GM18868 (cell line): Measurements from ENCODE around the gene IGSF8.

Experiments
- ATAC-seq: cut with Tn5 transposase; IDR thresholded peaks from one replicate; pipeline ENCODE4 v1.9.1; 2021; ENCODE audit warnings: mild to moderate bottlenecking, moderate library complexity; ENCODE audit not compliant: unreplicated experiment

IGSF8 gene, protein sequence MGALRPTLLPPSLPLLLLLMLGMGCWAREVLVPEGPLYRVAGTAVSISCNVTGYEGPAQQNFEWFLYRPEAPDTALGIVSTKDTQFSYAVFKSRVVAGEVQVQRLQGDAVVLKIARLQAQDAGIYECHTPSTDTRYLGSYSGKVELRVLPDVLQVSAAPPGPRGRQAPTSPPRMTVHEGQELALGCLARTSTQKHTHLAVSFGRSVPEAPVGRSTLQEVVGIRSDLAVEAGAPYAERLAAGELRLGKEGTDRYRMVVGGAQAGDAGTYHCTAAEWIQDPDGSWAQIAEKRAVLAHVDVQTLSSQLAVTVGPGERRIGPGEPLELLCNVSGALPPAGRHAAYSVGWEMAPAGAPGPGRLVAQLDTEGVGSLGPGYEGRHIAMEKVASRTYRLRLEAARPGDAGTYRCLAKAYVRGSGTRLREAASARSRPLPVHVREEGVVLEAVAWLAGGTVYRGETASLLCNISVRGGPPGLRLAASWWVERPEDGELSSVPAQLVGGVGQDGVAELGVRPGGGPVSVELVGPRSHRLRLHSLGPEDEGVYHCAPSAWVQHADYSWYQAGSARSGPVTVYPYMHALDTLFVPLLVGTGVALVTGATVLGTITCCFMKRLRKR

DNA sequence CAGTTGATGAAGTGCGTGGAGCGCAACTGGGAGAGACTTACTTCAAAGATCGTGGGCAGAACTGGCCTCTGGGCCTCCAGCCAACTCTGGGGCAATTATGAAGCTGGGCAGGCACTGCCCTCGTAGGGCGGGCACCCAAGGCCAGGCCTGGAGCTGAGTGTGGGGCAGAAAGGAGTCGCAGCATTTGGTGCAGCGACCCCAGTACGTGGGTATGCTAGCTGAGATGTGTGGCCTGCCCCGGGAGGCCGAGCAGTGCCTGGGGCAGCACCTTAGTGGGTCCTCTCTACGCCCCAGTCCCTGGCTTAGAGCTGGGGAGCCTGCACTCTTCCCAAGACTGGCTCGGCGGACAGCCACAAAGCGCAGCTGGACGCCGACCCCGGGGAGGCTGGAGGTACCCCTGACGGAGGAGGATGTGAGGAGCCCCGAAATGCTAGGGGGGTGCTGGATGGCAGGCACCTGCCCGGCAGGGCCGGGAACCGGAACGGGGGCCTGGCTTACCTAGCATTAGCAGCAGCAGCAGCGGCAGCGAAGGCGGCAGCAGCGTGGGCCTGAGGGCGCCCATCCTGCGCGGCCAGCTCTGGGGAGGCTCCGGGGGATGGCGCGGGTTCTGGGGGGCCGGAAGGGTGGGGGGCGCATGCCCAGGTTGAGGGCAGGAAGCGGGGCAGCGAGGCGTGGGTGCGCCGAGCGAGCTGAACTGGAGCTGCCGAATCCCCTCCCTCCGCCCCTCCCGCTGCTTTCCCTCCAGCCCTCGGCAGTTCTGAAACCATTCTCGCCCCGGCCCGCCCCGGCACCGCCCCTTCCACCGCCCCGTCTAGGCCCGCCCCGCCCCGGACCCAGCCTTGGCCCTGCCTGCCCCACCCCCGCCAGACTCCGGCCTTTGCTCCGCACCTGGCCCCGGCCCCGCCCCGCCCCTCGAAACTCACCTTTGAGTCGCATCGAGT lies at the start of gene IGSF8:
TSS of gene IGSF8 (minus strand) at position 709 of the 941 bp plus-strand sequence. CDS start at position 562, 147 bp downstream.
- ATAC-seq = peak; percentile 57

DNA sequence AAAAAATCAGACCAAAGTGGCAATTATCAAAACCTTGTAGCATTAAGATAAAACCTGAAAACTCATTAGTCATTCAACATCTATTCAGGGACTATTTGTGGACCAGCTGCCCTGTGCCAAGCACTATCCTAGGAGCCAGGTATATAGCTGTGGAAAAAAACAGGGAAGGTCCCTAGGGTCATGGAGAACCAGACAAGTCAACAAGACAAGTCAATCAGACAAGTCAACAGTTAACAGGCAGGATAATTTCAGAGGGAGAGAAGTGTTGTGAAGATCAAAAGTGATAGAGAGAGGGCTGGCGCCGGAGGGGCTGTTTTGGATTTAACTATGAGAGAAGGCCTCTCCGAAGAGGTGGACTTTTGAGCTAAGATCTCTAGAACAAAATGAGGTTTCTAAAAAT lies 49.7 kb upstream of the IGSF8 start:
- no peak for ATAC-seq

DNA sequence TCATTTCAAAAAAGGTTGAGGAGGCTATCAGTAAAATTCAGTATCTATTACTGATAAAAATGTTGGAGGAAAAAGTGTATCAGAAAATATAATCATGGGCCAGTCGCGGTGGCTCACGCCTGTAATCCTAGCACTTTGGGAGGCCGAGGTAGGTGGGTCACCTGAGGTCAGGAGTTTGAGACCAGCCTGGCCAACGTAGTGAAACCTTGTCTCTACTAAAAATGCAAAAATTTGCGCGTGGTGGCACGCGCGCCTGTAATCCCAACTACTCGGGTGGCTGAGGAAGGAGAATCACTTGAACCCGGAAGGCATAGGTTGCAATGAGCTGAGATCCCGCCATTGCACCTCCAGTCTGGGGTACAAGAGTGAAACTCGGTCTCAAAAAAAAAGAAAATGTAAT lies 47.7 kb upstream of the IGSF8 start:
- ATAC-seq = no peak

DNA sequence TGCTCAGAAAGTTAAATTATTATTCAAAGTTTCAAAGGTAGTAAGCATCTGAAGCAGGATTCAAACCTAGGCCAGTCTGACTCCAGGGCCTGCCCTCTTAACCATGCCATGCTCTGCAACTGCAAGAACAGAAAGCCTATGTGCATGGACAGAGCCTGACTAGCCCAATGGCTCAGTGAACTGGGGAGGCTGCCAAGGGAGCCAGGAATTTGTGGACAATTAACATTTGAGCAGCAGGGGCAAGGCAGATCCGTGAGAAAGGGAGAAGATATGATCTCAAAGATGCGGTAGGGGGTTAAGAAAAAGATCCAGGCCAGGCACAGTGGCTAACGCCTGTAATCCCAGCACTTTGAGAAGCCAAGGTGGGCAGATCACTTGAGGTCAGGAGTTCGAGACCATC lies 46.5 kb upstream of the IGSF8 start:
- no peak for ATAC-seq

DNA sequence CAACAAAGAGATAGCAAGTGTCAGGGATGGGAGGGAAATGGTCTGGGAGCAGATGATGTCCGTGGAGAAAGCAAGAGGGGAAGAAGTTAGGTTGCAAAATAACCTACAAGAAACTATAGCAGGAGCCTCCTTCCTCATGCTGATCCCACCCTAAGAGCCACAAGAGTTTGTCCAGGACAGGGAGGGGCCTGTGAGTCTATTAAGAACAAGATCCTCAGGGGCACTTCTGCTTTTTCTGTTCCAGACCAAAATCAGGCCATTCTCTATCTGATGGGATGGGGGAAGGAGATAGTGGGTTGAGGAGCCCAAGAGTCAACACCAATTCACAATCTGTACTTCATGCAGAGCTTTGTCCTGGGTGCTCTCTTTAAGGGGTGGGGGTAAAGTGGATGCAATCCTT lies 45.3 kb upstream of the IGSF8 start:
- ATAC-seq = no peak

DNA sequence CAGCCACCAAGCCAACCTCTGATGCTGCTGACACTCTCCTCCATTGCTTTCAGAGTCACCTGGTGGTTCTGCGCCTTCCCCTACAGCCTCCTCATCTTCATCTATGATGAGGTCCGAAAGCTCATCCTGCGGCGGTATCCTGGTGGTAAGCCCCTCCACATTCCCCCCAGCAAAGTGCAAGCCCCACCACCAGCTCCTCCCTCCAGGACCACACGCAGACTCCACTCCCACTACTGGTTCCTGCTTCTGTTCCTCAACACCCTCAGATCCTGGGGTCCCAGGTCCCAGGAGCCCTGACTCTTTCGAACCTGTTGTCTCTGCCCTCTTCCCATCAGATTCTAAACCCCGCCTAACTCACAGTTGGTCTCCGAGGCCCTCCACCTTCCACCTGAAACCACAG lies 41.4 kb upstream of the IGSF8 start:
- no peak for ATAC-seq

DNA sequence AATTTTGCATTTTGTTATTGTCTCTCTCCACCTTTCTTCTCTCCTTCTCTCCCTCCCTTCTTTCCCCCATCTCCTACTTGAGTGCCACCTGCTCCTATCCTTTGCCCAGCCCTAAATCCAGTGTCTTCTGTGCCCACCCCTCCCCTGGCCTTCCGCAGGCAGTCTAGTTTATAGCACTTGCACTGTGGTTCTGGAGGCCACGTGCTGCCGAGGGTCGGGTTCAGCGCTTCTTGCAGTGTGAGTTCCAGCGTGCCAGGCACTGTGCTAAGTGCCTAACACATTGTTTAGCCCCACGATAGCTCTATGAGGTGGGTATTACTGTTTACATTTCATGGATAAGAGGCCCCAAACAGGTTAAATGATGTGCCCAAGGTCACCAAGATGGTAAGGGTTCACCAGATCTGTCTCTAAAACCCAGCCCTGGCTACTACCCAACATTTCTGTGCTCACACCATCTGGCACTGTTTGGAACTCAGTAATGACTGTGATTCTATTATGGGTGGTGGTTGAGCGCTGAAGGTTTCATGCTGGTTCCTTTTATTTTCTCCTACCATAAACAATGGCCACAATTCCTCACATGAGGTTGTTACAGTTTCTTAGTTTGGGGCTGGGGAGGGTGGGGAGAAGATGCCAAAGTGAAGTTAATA lies 38.9 kb upstream of the IGSF8 start:
- no peak for ATAC-seq

DNA sequence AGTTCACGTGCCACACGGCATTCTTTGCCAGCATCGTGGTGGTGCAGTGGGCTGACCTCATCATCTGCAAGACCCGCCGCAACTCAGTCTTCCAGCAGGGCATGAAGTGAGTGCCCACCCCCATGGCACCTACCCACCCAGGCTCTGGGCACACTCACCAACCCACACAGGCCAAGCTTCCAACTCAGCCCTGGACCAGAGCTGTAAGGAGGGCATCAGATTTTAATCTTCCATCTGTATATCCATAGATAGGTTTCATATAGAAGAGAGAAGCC lies 38.4 kb upstream of the IGSF8 start:
- ATAC-seq = no peak

DNA sequence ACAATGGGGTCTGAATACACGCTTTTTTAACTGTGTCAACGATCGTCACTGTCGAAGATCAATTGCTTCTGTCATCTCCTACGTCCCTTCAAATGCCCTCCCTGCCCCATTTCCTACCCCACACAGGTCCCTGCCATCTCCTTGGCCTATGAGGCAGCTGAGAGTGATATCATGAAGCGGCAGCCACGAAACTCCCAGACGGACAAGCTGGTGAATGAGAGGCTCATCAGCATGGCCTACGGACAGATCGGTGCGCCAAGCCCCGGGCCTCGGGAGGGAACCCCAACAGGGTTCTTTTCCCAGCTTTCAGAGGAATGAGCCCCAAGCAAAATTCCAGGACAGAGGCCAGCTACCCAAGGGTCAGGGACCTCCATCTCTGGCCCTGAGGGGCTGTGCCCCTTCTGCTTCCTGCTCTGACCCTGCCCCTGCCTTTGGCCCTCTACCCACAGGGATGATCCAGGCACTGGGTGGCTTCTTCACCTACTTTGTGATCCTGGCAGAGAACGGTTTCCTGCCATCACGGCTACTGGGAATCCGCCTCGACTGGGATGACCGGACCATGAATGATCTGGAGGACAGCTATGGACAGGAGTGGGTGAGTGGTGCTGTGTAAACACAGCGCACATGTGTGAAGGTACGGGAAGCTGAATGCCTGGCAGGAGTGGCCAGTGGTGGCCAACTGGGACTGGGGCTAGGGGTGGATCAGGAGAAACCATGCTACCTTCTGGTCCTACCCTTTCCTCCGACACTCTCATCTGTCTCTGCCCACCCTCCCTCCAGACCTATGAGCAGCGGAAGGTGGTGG lies 37.9 kb upstream of the IGSF8 start:
- no peak for ATAC-seq

DNA sequence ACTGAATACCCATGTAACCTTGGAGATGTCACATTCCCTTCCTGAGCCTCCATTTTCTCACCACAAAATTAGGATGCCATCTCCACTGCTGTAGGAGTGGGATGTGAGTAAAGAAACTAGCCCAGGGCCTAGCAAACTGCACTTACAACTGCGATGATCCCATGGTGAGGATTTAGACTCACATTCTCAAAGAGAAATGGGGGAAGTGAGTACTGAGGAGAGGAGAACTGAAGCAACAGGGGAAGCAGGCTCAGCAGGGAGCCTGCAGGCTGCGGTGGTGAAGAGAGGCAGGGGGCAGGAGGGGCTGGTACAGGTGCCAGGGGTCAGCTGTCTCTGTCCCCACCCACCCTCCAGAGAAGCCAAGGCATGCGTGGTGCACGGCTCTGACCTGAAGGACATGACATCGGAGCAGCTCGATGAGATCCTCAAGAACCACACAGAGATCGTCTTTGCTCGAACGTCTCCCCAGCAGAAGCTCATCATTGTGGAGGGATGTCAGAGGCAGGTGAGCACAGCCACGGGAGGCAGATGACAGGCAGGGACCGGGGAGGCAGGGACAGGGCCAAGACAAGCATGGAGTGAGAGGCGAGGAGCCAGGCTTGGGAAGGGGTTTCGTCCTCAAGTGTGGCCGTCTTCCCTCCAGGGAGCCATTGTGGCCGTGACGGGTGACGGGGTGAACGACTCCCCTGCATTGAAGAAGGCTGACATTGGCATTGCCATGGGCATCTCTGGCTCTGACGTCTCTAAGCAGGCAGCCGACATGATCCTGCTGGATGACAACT lies 36.6 kb upstream of the IGSF8 start:
- no peak for ATAC-seq

DNA sequence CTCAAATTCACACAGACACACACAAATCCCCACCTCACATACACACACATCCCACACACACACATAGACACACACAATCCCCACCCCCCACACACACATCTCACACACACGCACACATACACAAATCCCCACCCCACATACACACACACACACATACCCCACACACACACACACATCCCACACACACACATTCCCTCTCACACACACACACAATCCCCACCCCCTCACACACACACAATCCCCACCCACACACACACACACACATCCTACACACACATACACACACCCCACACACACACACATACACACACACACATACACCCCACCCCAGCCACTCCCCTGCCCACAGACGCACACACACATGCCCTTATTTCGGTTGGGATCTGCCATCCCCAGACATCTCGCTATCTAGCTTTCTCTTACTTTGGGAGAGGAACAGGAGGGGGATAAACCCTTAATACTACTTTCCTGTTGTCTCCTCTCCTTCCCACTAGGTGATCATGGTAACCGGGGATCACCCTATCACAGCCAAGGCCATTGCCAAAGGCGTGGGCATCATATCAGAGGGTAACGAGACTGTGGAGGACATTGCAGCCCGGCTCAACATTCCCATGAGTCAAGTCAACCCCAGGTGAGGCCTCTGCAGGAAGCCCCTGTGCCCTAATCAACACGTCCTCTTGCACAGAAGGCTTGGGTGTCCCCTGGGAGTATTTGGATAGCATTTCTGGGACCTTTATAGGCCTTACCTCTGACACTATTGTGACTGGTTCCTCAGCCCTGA lies 35.8 kb upstream of the IGSF8 start:
- no peak for ATAC-seq

DNA sequence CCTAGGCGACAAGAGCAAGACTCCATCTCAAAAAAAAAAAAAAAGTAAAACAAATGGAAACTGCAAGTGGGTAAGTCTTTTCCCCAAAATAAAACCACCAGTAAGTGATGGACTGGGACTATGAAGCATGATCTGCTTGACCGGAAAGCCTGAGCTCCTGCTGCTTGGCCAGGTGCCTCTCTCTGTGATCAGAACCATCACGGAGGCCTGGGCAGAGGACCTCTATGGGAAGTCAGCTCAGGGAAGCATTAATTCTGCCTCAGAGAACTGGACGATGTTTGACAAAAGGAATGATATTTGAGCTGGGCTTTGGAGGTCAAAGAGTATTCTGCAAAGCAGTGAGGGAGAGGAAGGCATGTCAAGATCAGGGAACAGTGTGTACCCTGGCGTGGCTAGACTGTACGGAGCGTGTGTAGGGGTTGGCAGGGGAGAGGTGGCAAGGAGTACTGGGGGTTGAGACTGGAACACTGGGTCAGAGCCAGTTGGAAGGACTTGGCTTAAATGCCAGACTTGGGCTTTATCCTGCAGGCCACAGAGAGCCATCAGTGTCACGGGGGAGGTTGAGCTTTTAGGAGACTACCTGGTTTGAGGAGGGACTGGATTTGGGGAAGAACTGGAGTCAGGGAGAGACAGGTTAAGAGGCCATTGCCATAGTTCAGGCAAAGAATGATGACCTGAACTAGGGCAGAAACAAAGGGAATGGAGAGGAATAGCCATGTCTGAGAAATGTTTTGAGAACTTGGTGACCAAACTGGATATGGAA lies 33.6 kb upstream of the IGSF8 start:
- no peak for ATAC-seq

DNA sequence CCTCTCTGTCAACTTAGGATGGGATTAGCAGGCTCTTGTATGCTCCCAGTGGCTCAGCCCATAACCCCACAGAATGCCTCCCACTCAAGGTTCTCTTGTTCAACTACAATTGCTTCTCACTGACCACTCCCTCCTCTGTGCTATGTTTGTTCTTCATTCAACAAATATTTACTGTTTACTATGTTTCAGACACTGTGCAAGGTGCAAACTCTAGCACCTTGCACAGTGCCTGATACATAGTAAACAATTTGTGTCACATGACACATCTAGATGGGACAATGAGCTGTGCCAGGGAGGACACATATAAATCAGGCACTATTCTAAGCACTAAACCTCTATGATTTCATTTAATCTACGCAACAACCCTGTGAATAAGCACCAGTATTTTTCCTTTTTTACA lies 32.5 kb upstream of the IGSF8 start:
- no peak for ATAC-seq

DNA sequence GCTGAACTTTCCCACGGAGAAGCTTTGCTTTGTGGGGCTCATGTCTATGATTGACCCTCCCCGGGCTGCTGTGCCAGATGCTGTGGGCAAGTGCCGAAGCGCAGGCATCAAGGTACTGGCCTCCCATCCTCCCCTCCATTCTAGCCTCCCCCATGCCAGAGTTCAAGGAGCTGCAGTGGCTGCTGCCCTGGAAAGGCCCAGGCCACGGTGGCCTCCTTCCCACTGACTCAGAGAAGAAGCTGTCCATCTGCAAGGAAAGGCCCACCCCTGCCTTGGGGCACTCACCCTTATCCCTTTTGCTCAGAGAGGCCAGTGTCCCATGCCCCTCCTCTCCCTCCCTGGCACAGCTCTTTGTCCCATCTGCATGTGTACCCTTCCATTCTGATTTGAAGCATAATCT lies 32.1 kb upstream of the IGSF8 start:
- ATAC-seq = no peak

DNA sequence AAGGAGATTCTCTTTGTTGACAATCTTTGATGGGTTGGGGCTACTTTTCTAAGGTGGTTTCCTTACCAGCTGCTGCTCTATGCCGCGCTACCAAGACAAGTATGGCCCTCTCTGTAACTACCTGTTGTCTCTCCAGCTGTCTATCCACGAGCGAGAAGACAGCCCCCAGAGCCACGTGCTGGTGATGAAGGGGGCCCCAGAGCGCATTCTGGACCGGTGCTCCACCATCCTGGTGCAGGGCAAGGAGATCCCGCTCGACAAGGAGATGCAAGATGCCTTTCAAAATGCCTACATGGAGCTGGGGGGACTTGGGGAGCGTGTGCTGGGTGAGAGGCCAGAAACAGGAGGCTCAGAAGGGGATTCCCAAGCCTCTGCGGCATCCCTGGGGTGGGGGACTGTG lies 31.5 kb upstream of the IGSF8 start:
- no peak for ATAC-seq

DNA sequence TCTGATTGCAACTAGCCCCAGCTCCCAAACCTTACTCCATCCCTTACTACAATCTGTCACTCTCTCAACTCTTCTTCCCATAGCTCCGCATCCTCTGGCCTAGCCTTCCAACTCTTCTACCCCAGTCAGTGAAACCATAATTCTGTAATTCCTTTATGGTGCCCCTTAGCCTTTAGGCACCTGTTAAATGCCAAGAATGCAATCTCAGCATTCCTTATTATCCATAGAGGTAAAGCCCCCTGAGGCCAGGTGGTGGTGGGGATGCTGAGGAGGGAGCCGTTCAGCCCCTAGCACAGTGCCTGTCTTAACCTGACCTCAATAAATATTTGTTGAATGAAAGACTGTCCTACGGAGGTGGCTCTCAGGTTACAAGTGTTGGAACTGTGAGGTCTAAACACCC lies 31.1 kb upstream of the IGSF8 start:
- ATAC-seq = no peak

DNA sequence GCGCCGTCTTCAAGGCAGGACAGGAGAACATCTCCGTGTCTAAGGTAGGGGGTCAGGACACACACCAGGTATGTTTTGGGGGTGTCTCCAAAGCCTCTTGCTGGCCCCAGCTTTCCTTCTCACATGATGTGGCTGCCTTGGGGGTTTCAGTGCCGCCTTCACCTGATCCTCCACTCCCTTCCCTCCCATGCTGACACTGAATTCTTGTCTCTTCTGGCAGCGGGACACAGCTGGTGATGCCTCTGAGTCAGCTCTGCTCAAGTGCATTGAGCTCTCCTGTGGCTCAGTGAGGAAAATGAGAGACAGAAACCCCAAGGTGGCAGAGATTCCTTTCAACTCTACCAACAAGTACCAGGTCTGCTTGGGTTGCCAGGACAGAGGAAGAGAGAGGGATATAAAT lies 30.6 kb upstream of the IGSF8 start:
- ATAC-seq = no peak

DNA sequence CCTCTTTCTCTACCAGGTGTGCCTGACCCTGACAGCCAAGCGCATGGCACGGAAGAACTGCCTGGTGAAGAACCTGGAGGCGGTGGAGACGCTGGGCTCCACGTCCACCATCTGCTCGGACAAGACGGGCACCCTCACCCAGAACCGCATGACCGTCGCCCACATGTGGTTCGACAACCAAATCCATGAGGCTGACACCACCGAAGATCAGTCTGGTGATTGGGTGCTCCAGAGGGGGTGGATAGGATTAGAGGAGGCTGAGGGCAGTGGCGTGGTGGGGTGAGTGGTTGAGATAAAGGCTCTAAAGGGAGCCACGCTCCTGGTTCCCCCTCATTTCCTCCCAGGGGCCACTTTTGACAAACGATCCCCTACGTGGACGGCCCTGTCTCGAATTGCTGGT lies 30.2 kb upstream of the IGSF8 start:
- no peak for ATAC-seq
